NCI-H510A (cell line): ENCODE results near the gene CDK15.
"Not testable (repeated sequence)": the region's sequence is repeated elsewhere in the genome, so short reads cannot be mapped to it uniquely, and the experiment has no call there.

Source experiments
- DNase-seq: peaks from one replicate; lab custom pipeline; 2025; lab: John Stamatoyannopoulos, UW

The CDK15 gene

DNA sequence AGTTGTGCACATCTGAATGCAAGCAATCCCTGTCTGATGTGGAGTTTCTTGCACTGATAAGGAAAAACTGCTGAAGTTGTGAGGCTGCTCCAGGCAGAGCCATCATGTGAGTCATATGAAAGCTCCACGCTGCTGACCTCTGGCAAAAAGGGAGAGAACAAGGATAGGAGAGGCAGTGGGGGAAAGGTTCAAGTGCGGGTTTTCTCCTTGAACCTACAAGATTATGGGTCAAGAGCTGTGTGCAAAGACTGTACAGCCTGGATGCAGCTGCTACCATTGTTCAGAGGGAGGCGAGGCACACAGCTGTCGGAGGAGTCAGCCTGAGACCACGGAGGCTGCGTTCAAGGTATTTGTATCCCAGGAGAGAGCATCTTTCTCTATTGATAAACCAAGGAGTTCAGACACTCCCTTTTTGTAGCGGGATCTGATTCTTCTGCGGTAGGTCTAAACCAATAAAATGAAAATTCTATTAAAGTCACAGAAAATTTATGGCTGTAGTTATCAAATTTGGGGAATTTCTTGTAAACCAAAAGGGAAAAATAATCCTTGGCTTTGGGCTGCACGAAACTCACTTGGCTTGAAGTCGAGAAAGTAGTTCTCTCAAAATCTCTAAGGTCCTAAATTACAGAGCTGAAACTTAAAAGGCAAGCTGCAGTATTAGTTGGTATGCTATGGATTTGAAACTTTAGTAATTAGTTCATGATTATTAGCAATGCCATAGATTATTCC lies at the start of gene CDK15:
TSS of gene CDK15 (plus strand) at position 96 of the 729 bp plus-strand sequence. CDS start at position 224, 128 bp downstream.
- DNase-seq: no peak

DNA sequence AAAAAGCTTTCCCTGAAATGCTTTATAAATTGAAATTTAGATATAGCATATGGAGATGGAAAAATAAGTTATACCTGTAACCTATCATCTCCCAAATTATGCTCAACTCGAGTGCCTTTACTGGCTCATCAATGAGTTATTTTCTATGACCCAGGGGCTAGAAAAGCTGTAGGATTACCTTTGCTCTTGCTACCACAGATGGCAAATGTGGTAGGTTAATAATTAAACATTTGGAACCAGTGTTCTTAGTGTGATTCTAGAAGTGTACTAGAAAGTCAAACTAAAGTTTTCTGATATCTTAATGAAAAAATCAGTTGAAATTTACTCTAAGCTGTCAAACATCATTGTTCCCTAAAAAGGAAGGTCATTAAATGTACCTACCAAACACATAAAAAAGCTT lies 48.1 kb upstream of the CDK15 start:
- DNase-seq: no peak

DNA sequence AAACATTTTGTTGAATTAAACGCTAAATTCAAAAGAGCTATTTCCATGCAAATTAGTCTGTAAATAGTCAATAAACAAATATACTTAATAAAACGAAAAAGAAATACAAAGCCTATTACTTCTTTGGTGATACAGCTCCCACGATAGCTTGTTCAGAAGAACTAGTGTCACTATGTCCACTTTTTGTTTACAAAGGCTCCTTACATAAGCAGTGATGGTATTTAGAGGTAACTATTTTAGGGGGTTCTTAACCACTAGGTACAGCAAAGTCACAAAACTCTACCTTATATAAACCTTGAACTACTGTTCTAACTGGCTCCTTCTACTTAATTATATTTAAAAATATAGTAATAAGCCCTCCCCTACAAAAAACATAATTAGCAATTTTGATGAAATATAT lies 47.5 kb upstream of the CDK15 start:
- no peak for DNase-seq

DNA sequence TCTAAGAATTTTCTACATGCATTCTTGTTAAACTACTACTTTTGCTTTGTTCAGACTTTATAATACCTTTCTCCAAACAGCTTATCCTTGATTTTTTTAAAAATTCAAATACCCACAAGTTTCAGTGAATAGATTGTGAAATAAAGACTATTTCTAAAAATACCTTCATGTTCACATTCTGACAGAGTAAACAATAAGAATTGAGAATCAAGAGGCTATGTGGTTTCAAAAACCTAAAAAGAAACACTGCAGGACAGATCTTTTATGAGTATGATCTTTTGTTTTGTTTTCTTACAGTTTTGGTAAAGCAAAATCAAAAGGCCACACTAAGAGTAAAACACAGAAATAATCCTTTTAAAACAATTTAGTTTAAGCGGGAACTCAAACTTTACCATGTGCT lies 46.8 kb upstream of the CDK15 start:
- DNase-seq: no peak

DNA sequence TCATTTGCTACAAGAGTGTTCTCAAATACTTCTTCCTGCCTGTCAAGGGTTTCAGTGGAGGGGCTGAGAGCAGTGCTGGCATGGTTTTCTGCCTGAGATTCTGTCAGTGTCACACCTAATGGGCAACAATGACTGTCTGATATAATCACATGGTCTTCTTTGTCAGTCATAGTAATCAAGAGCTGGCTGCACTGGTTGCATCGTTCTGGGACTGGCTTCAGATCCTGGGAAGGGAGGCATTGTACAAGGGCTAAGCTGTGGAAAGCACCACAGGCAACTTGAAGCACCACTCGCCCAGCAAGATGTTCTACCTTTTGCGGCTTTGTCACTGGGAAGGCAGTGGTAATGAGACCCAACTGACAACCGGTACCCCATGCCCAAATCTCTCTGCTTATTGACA lies 45.2 kb upstream of the CDK15 start:
- no peak for DNase-seq

DNA sequence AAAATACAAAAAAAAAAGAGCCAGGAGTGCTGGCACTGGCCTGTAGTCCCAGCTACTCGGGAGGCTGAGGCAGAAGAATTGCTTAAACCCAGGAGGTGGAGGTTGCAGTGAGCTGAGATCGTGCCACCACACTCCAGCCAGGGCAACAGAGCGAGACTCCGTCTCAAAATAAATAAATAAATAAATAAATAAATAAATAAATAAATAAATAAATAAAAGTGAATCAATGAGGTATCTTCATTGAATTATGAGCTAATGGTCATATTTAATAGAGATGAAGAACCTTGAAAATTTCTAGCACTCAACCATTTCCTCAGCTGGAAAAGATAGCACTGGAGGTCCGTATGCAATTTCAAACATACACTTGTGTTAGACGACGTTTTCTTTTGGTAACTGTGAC lies 41.9 kb upstream of the CDK15 start:
- not testable (repeated sequence) for DNase-seq

DNA sequence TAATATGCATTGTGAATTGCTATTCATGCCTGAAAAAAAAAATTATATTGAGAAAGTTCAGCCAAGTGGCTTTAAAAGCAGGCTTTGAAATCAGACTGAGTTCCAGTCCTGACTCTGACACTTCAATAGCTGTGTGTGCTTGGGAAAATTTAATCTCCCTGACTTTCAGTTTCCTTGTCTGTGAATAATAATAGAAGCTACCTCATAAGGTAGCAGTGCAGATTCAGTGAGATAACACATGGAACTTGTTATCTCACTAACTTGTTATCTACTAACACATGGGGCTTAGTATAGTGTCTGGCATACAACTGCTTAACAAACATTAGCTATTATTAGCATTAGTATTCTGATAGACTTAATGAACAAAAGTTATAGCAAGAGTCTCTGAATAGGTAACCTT lies 40.5 kb upstream of the CDK15 start:
- no peak for DNase-seq

DNA sequence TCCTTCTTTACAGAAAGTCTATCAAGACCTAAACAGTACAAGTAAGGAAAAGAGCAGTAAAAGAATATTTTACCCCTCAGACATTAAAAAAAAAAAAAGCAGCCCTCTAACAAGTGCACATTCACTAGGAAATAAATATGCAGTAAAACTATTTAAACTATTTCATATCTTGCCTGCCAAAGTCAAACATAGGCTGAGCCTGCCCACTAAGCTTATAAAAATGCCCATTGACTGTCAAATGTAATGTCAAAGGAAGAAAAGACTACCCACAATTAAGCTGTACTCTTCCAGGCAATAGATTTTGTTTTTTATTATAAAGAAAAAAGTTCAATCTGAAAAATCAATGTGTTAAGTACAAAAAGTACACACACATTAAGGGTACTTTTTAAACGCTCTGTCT lies 37.4 kb upstream of the CDK15 start:
- no peak for DNase-seq

DNA sequence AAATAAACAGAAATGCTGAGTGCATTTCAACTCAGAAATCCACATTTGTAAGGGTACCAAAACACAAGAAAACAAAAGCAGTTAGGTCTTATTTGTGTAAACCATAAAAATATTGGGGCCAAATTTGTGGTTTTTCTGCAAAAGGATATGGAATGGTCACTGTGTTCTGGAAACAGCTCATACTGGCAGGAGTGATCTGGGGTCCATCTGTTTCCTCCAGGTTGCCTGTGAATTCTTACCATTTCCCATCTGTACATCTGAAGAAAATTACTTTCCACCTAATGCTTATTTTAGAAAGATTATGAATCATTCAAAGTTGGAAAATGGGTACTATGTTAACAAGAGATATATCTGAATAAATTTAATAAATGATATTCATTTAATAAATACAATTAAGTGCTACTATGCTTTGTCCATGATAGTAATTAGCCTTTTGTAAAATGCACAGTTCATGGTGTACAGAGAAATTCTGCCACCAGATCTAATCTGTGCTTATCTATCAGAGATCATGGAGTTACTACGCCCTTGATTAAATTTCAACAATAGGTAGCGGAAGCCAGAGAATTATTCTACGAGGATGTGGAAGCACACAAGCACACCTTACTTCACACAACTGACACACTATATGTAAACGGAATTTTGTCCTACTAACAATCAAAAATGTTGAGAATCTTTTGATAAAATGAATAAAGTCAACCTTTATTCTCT lies 36.5 kb upstream of the CDK15 start:
- DNase-seq: no peak

DNA sequence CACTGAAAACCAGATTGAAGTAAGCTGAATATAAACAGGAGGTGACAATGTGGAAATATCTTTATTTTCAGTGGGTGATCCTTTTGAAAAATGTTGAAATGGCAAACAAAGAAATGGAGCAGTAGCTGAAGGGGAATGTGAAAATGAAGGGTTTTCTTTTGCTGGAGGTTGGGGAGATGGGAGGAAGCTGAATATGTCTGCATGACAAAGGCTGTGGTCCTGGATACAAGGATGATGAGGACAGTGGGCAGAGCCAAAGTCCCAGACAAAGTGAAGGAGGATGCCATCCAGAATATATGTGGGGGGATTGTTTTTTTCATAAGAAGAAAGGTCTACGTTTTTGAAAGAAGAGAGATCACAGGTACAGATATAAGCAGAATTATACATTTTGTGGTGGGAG lies 32.3 kb upstream of the CDK15 start:
- DNase-seq: no peak

DNA sequence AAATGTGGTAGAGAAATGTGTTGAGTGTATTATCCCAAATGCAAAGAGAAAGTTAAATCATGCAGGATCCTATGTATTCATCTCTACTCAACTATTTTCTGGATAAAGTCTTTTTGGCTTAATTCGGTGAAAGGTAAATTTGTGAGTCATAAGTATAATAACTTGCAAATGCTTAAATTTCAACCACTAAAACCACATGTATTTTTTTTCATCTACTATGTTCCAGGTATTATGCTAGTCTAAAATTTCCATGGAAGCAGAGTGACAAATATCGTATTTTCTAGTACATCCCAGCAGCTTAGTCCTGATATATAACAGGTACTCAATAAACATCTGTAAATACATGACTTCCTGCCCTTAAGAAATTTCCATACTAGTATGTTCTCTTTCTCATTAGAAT lies 31.8 kb upstream of the CDK15 start:
- DNase-seq: no peak

DNA sequence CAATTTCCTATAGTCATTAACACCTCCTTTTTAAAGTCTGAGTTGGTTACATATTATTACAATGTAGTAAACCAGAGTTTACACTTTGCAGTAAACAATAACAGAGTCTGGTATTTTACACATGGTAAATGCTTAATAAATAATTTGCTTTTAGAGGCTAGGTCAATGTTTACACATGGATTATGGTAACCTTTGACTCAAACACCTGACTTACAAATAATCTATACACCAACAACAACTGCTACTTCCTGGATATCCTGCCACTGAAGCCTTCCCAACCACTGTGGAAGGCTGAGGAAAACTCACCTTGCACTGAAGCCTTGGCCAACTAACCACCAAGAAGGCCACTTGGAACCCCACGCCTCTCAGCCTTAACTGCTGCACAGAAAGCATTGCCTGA lies 31.0 kb upstream of the CDK15 start:
- DNase-seq: no peak

DNA sequence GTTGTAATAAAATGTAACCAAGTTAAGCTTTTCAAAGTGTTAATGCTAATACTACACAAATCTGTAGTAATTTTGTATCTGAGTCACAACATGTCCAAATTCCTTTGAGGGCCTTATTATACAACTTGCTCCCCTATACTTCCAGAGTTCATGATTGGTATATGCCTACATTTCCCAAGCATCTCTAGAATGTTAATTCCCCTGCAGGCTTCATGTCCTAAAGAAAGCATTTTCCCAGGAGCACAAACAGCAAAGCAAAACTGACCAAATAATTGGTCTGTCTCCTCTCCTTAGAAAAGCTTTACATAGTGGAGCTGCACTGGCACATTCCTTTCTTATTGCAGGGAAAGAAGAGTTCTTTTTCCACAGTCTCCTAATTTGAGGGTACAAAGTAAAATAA lies 29.3 kb upstream of the CDK15 start:
- DNase-seq: no peak

DNA sequence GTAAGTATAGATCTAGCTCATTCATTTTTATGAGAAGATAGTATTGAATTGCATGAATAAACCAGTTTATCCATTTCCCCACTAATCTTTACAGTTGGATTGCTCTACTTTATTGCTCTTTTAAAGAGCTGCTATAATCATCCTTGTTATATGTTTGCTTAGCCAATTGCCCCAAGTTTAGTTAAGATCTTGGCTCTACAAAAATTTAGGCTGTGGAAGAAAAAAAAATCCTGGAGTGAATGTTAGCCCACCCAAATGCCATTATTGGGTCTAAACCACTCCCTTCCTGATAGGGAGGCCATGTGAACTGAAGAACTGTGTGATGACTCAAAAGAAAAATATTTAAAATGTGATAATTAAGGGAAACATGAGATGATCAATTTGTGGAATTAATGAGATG lies 28.5 kb upstream of the CDK15 start:
- no peak for DNase-seq

DNA sequence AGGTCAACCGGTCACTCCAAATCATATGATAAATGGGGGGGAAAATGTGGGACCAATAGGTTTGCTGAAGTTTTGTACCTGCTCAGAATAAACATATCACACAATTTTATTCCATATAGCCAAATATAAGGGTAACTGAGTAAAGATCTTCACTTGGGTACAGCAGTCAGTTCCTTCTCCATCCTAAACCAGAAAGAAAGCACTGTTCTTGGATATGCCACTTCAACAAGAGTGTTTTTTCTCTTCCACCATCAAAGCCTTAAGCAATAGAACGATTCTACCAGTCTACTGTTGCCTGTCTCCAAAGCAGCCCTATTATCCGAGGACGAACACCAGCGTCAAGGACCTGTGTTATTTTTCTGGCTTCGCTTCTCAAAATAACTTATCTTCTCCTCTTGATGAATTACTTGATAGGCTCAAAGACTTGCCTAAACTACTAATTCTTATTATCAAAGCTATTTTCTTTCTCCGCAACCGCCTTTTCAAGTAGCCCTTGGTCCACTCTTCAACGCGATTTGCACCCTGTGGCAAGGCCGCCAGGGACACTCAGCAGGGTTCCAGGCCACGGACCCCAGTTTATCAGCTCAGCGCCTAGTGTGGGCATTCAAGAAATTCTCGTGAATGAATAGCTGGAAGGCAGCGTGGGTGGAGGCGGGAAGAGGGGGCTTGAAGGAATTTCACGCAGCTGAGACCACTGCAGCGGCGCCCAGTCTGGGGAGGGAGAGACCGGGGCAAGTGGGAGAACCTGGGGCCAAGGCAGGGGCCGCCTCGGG lies 26.2 kb upstream of the CDK15 start:
- no peak for DNase-seq

DNA sequence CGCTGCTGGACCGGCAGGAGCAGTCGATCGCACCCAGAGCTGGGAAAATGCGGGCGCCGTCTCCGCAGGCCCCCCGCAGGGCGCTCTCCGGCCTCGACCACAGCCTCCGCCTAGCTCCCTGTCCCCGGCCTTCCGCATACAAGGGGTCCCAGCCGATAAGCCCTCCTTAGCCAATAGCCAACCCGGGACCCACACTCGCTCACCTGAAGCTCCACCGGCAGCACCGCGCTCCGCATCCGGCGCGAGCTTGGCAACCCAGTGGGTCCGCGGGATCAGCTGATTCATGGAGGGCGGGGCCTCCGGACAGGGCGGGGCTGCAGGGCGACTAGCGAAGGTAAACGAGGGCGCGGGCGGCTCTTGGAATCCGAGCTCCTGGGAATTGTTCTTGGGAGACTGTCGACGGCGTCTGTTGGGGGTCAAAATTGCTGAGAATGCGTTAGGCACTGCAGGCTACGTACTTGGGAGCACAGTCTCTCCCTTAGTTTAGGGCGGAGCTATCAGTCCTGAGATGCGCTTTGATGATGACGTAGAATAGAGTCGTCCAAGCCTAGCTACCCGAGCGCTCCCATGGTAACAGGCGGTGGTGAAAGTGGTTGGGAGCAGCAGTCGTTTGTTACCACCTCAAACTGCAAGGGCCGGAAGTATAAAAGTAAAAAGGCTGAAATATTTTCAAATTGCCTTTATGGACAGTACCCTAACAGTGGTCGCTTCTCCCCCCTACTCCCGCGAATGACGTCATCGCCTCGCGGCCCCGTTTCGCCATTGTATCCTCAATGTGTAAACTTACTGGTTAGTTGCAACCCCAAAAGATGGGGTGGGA lies 25.5 kb upstream of the CDK15 start, which contains the start of gene ALS2:
TSS of gene ALS2 (minus strand) at position 260 of the 820 bp plus-strand sequence. CDS start 12,048 bp downstream, outside the sequence.
- DNase-seq: peak; percentile 97

DNA sequence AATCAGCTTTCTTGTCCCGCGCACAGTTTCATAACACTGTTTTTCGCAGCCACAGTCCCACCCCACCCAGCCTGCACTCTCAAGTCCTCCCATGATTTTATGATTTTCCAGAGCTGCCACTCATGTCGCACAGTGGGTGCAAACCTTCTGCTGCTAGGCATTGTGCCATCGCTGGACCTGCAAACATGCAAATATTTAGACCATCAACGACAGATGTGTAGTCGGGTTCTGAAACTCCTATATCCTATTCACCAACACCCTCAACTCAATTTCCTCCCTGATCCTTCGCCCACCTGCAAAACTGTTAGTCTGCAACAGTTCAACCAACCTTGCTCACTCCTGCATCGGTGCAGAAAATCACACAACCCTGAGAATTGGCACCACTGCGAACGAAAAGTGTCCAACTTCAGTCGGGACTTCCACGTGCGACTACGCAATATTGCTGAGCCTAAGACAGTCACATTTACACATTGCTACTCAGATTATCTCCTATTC lies 24.7 kb upstream of the CDK15 start:
- DNase-seq: no peak

DNA sequence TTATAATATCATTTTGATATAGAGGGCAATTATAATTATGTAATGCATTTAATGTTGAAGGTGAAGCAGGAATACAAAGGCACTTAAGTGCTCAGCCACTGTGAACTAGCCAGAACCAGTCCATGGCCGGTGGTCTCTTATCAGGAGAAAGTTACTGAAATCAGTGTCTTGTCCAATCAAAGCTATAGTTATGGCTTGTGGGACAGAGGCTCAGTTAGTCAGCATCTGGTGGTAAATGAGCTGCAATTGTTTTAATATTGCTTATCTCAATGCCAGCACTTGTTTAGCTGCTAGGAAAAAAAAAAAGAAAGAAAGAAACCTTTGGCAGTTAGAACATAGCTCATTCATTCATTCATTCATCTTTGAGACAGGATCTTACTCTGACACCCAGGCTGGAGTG lies 21.8 kb upstream of the CDK15 start:
- no peak for DNase-seq

DNA sequence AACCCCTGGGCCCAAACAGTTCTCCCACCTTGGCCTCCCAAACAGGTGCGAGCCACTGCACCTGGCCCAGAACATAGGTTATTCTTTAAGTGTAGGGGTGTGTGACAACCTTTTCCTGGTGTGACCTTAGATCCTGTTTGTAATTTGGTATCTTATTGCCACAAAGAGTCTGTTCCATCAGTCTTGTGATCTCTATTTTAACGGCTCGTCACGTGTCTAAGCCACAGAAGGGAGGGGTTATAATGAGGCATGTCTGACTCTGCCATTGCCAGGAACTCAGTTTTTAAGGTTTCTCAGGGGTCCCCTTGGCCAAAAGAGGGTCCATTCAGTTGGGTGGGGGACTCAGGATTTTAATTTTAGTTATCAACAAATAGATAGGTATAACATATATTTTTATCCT lies 21.2 kb upstream of the CDK15 start:
- no peak for DNase-seq

DNA sequence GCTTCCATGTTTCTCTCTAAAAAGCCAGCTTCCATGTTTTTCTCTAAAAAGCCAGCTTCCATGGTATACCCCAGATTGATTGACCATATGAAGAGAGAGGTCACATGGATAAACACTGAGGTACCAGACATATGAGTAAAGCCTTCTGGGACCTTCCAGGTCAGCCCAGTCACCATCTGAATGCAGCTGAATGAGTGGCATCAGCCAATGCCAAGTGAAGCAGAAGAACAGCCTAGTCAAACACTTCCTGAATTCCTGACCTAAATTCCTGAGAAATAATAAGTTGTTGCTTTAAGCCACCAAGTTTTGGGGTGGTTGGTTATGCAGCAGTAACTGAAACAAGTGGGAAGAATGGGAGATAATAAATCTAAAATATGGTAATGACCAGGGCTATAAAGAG lies 19.9 kb upstream of the CDK15 start:
- DNase-seq: no peak

DNA sequence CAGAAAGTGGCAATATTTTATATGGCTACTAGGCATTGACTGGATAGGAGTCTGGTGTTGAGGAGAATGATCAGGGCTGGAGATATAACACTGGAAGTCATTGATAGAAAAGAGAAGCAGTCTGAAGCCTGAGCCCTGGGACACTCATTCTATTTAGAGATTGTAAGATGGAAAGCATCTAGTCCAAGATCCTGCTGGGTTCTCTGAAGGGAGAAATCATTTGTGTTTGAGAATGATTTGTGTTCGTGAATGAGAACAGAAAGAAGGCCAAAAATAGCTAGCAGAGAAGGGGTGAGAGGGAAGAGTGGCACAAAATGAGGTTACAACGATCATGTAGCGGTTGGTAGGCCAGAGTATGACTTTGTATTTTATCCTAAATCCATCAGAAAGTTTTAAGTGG lies 18.0 kb upstream of the CDK15 start:
- DNase-seq: no peak

DNA sequence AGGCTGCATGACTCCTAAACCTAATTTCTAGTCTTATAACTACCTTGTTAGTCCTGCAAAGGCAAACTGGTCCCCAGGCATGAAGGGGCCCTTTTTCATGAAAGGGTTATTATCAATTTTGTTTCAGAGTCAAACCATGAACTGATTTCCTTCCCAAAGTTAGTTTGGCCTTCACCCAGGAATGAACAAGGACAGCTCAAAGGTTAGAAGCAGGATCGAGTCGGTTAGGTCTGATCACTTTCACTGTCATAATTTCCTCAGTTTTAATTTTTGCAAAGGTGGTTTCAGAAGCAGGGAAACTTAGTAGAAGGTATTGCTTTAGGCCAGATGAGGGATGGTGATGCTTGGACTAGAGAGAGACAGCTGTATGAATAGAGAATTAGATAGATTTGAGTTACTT lies 16.9 kb upstream of the CDK15 start:
- DNase-seq: no peak
